ENCODE data around the gene TSPY3. TPM values are rescaled to one million over a fixed set of nuclear protein-coding genes. Genes with fewer than 3 reads are reported as not detected.

TSPY3 gene
- not detected in 2 replicates for total RNA-seq

GRCh38 chrY:9398121-9398520 is at the start of gene TSPY3:
Gene TSPY3 (plus strand): TSS chrY:9398421. CDS start chrY:9398467, 46 bp downstream.

GRCh38 chrY:9357497-9357896 is 40.7 kb upstream of the TSPY3 start, which contains the start of gene TSPY8:
Gene TSPY8 (plus strand): TSS chrY:9357797. CDS start chrY:9357843, 46 bp downstream.

Other genes starting within 250 kb of the TSPY3 start
- not detected in 2 replicates for gene TSPY4, start 61.0 kb upstream of the TSPY3 start, total RNA-seq
- not detected in 2 replicates for gene TSPY8, start 40.6 kb upstream of the TSPY3 start, total RNA-seq
- gene TSPY1, start 68.5 kb downstream of the TSPY3 start, total RNA-seq: not detected in 2 replicates
- not detected in 2 replicates for gene TSPY9, start 88.8 kb downstream of the TSPY3 start, total RNA-seq
- not detected in 2 replicates for gene TSPY10, start 129.5 kb downstream of the TSPY3 start, total RNA-seq

All from cardiac ventricle fibroblast (primary cell).